ENCODE results near the gene NDUFAF2. TPM values are rescaled to one million over a fixed set of nuclear protein-coding genes. Genes with fewer than 3 reads are reported as not detected.

NDUFAF2 gene
- total and polyA plus RNA-seq, 2 experiments from 2014 or later, result 32.5 to 47.6 TPM

- Histone ChIP-seq H3K79me2 (no peaks in the 10 kb centered on the region), H3K36me3 (replicated peaks; ENCODE audit: insufficient read depth, low read depth) (no peaks in the 10 kb centered on the region), H3K27ac (no peak overlapping the region), H3K27me3 (no peaks in the 10 kb centered on the region), H3K4me3 (no peak overlapping the region), H4K20me1 (ENCODE audit: insufficient read depth, poor library complexity, severe bottlenecking) (no peaks in the 10 kb centered on the region), H3K4me1 (ENCODE audit: insufficient read depth) (no peaks in the 10 kb centered on the region), H3K4me2 (no peak overlapping the region), H3K9me3 (ENCODE audit: low read depth) (no peaks in the 10 kb centered on the region), H3K9me2 (replicated peaks; ENCODE audit: insufficient read depth) (no peaks in the 10 kb centered on the region), H2AFZ (no peak overlapping the region)
- DNase-seq (ENCODE audit: low spot score), result no peak
- 98% methylated on average over 2 of the region's 2 CpGs for WGBS (ENCODE audit: low lambda C conversion rate, missing lambda C conversion rate)
- no peak for TF ChIP-seq CTCF (IDR thresholded peaks at IDR 0.05; ENCODE audit: poor library complexity)
- no peak for TF ChIP-seq EZH2 (IDR thresholded peaks at IDR 0.05; ENCODE audit: borderline replicate concordance)
- TF ChIP-seq EZH2phosphoT487 (IDR thresholded peaks at IDR 0.05; ENCODE audit: low read depth, severe bottlenecking, unreplicated experiment), result no peak
Observed at GRCh38 chr5:61130289-61130688, 185.3 kb downstream of the NDUFAF2 start.

- no peak for DNase-seq (ENCODE audit: low spot score)
- Histone ChIP-seq H3K4me2 (no peak overlapping the region), H3K27me3 (no peaks in the 10 kb centered on the region), H4K20me1 (ENCODE audit: insufficient read depth, poor library complexity, severe bottlenecking) (no peaks in the 10 kb centered on the region), H3K4me1 (ENCODE audit: insufficient read depth) (no peaks in the 10 kb centered on the region), H2AFZ (no peak overlapping the region), H3K79me2 (no peaks in the 10 kb centered on the region), H3K27ac (no peak overlapping the region), H3K9me3 (ENCODE audit: low read depth) (no peaks in the 10 kb centered on the region), H3K9me2 (replicated peaks; ENCODE audit: insufficient read depth) (no peaks in the 10 kb centered on the region), H3K4me3 (no peak overlapping the region), H3K36me3 (replicated peaks; ENCODE audit: insufficient read depth, low read depth) (no peaks in the 10 kb centered on the region)
- 61% methylated on average over 1 of the region's 1 CpG for WGBS (ENCODE audit: low lambda C conversion rate, missing lambda C conversion rate)
- TF ChIP-seq EZH2 (IDR thresholded peaks at IDR 0.05; ENCODE audit: borderline replicate concordance) (no peak), CTCF (IDR thresholded peaks at IDR 0.05; ENCODE audit: poor library complexity) (no peak), EZH2phosphoT487 (IDR thresholded peaks at IDR 0.05; ENCODE audit: low read depth, severe bottlenecking, unreplicated experiment) (no peak)
Observed at GRCh38 chr5:61132559-61132958, 187.6 kb downstream of the NDUFAF2 start.

- no peak for DNase-seq (ENCODE audit: low spot score)
- H3K4me1 ChIP-seq (ENCODE audit: insufficient read depth), result no peaks in the 10 kb centered on the region
Observed at GRCh38 chr5:61137835-61138234, 192.8 kb downstream of the NDUFAF2 start.

More at GRCh38 chr5:61137835-61138234, 192.8 kb downstream of the NDUFAF2 start:
- Histone ChIP-seq H3K79me2 (no peaks in the 10 kb centered on the region), H3K36me3 (replicated peaks; ENCODE audit: insufficient read depth, low read depth) (no peaks in the 10 kb centered on the region), H3K9me2 (replicated peaks; ENCODE audit: insufficient read depth) (no peaks in the 10 kb centered on the region), H4K20me1 (ENCODE audit: insufficient read depth, poor library complexity, severe bottlenecking) (no peaks in the 10 kb centered on the region), H3K27ac (no peak overlapping the region), H3K9me3 (ENCODE audit: low read depth) (no peaks in the 10 kb centered on the region), H3K4me2 (no peak overlapping the region), H3K4me3 (no peak overlapping the region), H3K27me3 (no peaks in the 10 kb centered on the region), H2AFZ (no peak overlapping the region)
- TF ChIP-seq EZH2phosphoT487 (IDR thresholded peaks at IDR 0.05; ENCODE audit: low read depth, severe bottlenecking, unreplicated experiment) (no peak), EZH2 (IDR thresholded peaks at IDR 0.05; ENCODE audit: borderline replicate concordance) (no peak), CTCF (IDR thresholded peaks at IDR 0.05; ENCODE audit: poor library complexity) (no peak)
- 78% methylated on average over 1 of the region's 1 CpG for WGBS (ENCODE audit: low lambda C conversion rate, missing lambda C conversion rate)
